Central memory CD8-positive, alpha-beta T cell (primary cell): ENCODE results near the gene CALML6.
"Not testable (repeated sequence)": the region's sequence is repeated elsewhere in the genome, so short reads cannot be mapped to it uniquely, and the experiment has no call there.

Source experiments
- ATAC-seq: fragments of 150-1000 bp; cut with Tn5 transposase; replicated peaks from 2 replicates; pipeline ENCODE4 v1.10.0; 2022; ENCODE audit warnings: mild to moderate bottlenecking, moderate FRiP score, moderate number of reproducible peaks; ENCODE audit not compliant: poor library complexity, severe bottlenecking; ENCODE audit errors: extremely low read depth
- DNase-seq, 2 donors: peaks; one replicate each; pipeline ENCODE4 v3.0.0; 2021; ENCODE audit warnings: low spot score in 2 of 2
- H3K27ac Mint-ChIP-seq: one replicate; pipeline ENCODE4 v1.8.0; 2022; ENCODE audit warnings: low read depth, mild to moderate bottlenecking, moderate library complexity, mixed read lengths
- H3K27me3 Mint-ChIP-seq: one replicate; pipeline ENCODE4 v1.8.0; 2022; ENCODE audit warnings: mixed read lengths
- H3K36me3 Mint-ChIP-seq: one replicate; pipeline ENCODE4 v1.8.0; 2022; ENCODE audit warnings: mild to moderate bottlenecking, moderate library complexity, mixed read lengths; ENCODE audit not compliant: insufficient read depth
- H3K4me1 Mint-ChIP-seq: one replicate; pipeline ENCODE4 v1.8.0; 2022; ENCODE audit warnings: mixed read lengths
- H3K4me3 Mint-ChIP-seq: one replicate; pipeline ENCODE4 v1.8.0; 2022; ENCODE audit warnings: mild to moderate bottlenecking, moderate library complexity, mixed read lengths
- H3K9me3 Mint-ChIP-seq: one replicate; pipeline ENCODE4 v1.8.0; 2022; ENCODE audit warnings: mixed read lengths

Gene CALML6

GRCh38 chr1:1926346-1926811 lies 11.3 kb downstream of the CALML6 start:
- DNase-seq = no peak
- H3K4me1 Mint-ChIP-seq = no peaks in the 10 kb centered on the region
- no peak overlapping the region for H3K4me3 Mint-ChIP-seq
- no peak for ATAC-seq
- H3K27me3 Mint-ChIP-seq = no peaks in the 10 kb centered on the region
- H3K27ac Mint-ChIP-seq = no peak overlapping the region
- no peaks in the 10 kb centered on the region for H3K36me3 Mint-ChIP-seq
- H3K9me3 Mint-ChIP-seq = no peaks in the 10 kb centered on the region

GRCh38 chr1:1926886-1927660 lies 12.0 kb downstream of the CALML6 start:
- no peaks in the 10 kb centered on the region for H3K9me3 Mint-ChIP-seq
- no peak overlapping the region for H3K27ac Mint-ChIP-seq
- H3K27me3 Mint-ChIP-seq = no peaks in the 10 kb centered on the region
- H3K4me3 Mint-ChIP-seq = no peak overlapping the region
- ATAC-seq (no peak), DNase-seq (no peak)
- no peaks in the 10 kb centered on the region for H3K4me1 Mint-ChIP-seq
- no peaks in the 10 kb centered on the region for H3K36me3 Mint-ChIP-seq

GRCh38 chr1:1927751-1928150 lies 12.7 kb downstream of the CALML6 start:
- H3K4me1 Mint-ChIP-seq = no peaks in the 10 kb centered on the region
- DNase-seq (no peak), ATAC-seq (no peak)
- no peak overlapping the region for H3K27ac Mint-ChIP-seq
- no peaks in the 10 kb centered on the region for H3K9me3 Mint-ChIP-seq
- H3K27me3 Mint-ChIP-seq = no peaks in the 10 kb centered on the region
- no peaks in the 10 kb centered on the region for H3K36me3 Mint-ChIP-seq
- no peak overlapping the region for H3K4me3 Mint-ChIP-seq

- Mint-ChIP-seq H3K4me1 (no peaks in the 10 kb centered on the region), H3K27ac (no peak overlapping the region), H3K27me3 (no peaks in the 10 kb centered on the region), H3K9me3 (no peaks in the 10 kb centered on the region), H3K4me3 (no peak overlapping the region), H3K36me3 (no peaks in the 10 kb centered on the region)
- no peak for DNase-seq
- no peak for ATAC-seq
Observed at GRCh38 chr1:1928231-1929101, 13.4 kb downstream of the CALML6 start.

GRCh38 chr1:1929102-1929638 lies 14.1 kb downstream of the CALML6 start:
- Mint-ChIP-seq H3K27me3 (no peaks in the 10 kb centered on the region), H3K36me3 (no peaks in the 10 kb centered on the region), H3K4me1 (no peaks in the 10 kb centered on the region), H3K27ac (no peak overlapping the region), H3K9me3 (no peaks in the 10 kb centered on the region), H3K4me3 (no peak overlapping the region)
- ATAC-seq = no peak
- no peak for DNase-seq

GRCh38 chr1:1929639-1930545 lies 14.8 kb downstream of the CALML6 start:
- H3K36me3 Mint-ChIP-seq = no peaks in the 10 kb centered on the region
- no peaks in the 10 kb centered on the region for H3K9me3 Mint-ChIP-seq
- H3K27ac Mint-ChIP-seq = no peak overlapping the region
- H3K27me3 Mint-ChIP-seq = no peaks in the 10 kb centered on the region
- H3K4me3 Mint-ChIP-seq = no peak overlapping the region
- H3K4me1 Mint-ChIP-seq = no peaks in the 10 kb centered on the region
- no peak for DNase-seq
- ATAC-seq = no peak

GRCh38 chr1:1934848-1935247 lies 19.8 kb downstream of the CALML6 start:
- not testable (repeated sequence) for H3K27me3 Mint-ChIP-seq, ATAC-seq, H3K4me1 Mint-ChIP-seq, H3K9me3 Mint-ChIP-seq, H3K27ac Mint-ChIP-seq, H3K36me3 Mint-ChIP-seq, H3K4me3 Mint-ChIP-seq, DNase-seq

- Mint-ChIP-seq H3K36me3 (no peaks in the 10 kb centered on the region), H3K4me1 (no peaks in the 10 kb centered on the region), H3K27ac (no peak overlapping the region), H3K27me3 (no peaks in the 10 kb centered on the region), H3K9me3 (no peaks in the 10 kb centered on the region), H3K4me3 (no peak overlapping the region)
- ATAC-seq = no peak
- DNase-seq = no peak
Observed at GRCh38 chr1:1937061-1937460, 22.0 kb downstream of the CALML6 start.

- no peaks in the 10 kb centered on the region for H3K4me1 Mint-ChIP-seq
- H3K27ac Mint-ChIP-seq = no peak overlapping the region
- DNase-seq (no peak), ATAC-seq (no peak)
- H3K36me3 Mint-ChIP-seq = no peaks in the 10 kb centered on the region
- H3K9me3 Mint-ChIP-seq = no peaks in the 10 kb centered on the region
- no peak overlapping the region for H3K4me3 Mint-ChIP-seq
- H3K27me3 Mint-ChIP-seq = no peaks in the 10 kb centered on the region
Observed at GRCh38 chr1:1937549-1938275, 22.7 kb downstream of the CALML6 start.

- Mint-ChIP-seq H3K27me3 (no peaks in the 10 kb centered on the region), H3K4me3 (no peak overlapping the region), H3K36me3 (no peaks in the 10 kb centered on the region), H3K9me3 (no peaks in the 10 kb centered on the region), H3K4me1 (no peaks in the 10 kb centered on the region), H3K27ac (no peak overlapping the region)
- no peak for ATAC-seq
- no peak for DNase-seq
Observed at GRCh38 chr1:1938276-1938573, 23.2 kb downstream of the CALML6 start.

GRCh38 chr1:1938613-1939295 lies 23.7 kb downstream of the CALML6 start:
- Mint-ChIP-seq H3K9me3 (no peaks in the 10 kb centered on the region), H3K4me1 (peaks cover 1% of the 10 kb centered on the region), H3K27me3 (no peaks in the 10 kb centered on the region), H3K36me3 (no peaks in the 10 kb centered on the region), H3K27ac (no peak overlapping the region), H3K4me3 (no peak overlapping the region)
- no peak for DNase-seq
- no peak for ATAC-seq
